HepG2 (cell line): ENCODE data around the gene SAMD4B. TPM values are rescaled to one million over a fixed set of nuclear protein-coding genes. Genes with fewer than 3 reads are reported as not detected.

Experiments
- CHD2 ChIP-seq: IDR thresholded peaks from 2 replicates; pipeline ENCODE4 v1.6.1; 2011; ENCODE audit warnings: low read depth, low read length, improper control_type of control experiment
- ELF1 ChIP-seq: sonication (generic); formaldehyde crosslinking; IDR thresholded peaks from 2 replicates; pipeline ENCODE4 v1.4.0; 2020; ENCODE audit warnings: missing genetic modification reagents
- GABPA ChIP-seq, 2 experiments: IDR thresholded peaks; 2 replicates each; pipeline ENCODE4 v1.6.1; 2011 to 2016; ENCODE audit warnings: low read depth in 2 of 2, low read length in 1 of 2, missing biosample characterization in 1 of 2, missing genetic modification characterization in 1 of 2
- KLF12 ChIP-seq: sonication (generic); formaldehyde crosslinking; IDR thresholded peaks from 2 replicates; pipeline ENCODE4 v1.4.0; 2020; ENCODE audit warnings: missing genetic modification reagents, borderline replicate concordance
- NCOA2 ChIP-seq: sonication (generic); formaldehyde crosslinking; IDR thresholded peaks from 2 replicates; pipeline ENCODE4 v1.8.0; 2022; ENCODE audit warnings: inconsistent platforms
- NRL ChIP-seq: sonication (generic); formaldehyde crosslinking; IDR thresholded peaks from 2 replicates; pipeline ENCODE4 v1.5.0; 2020; ENCODE audit warnings: missing genetic modification reagents, mild to moderate bottlenecking, moderate library complexity, borderline replicate concordance
- RCOR2 ChIP-seq: IDR thresholded peaks from 2 replicates; pipeline ENCODE4 v1.6.1; 2016; ENCODE audit warnings: missing biosample characterization, missing genetic modification reagents
- U2AF2 ChIP-seq: fragments of 200-400 bp; formaldehyde crosslinking; IDR thresholded peaks from 2 replicates; pipeline ENCODE4 v1.6.1; 2017; ENCODE audit warnings: low read depth, mild to moderate bottlenecking, low read length
- ZNF296 ChIP-seq: sonication (generic); formaldehyde crosslinking; conservative IDR thresholded peaks from 2 replicates; pipeline ENCODE4 v1.5.0; 2020; ENCODE audit warnings: mild to moderate bottlenecking, missing genetic modification reagents
- ZNF619 ChIP-seq: sonication (generic); formaldehyde crosslinking; IDR thresholded peaks from 2 replicates; pipeline ENCODE4 v1.4.0; 2020; ENCODE audit warnings: mild to moderate bottlenecking, missing genetic modification reagents
- polyA plus RNA-seq, 8 experiments: library from polyadenylated mRNA; depleted of rRNA in 3 of 8; stranded (reverse) in 7 of 8; unstranded in 1 of 8; fragments of >200 nt; fragmentation: Illumina TruSeq in 4 of 8; extraction: Trizol in 4 of 8; gene quantifications; 2 replicates each; pipeline versions ENCODE4 v1.2.1 to v1.2.3, GENCODE V29; 2011 to 2016; ENCODE audit warnings: low read depth in 4 of 8, missing spikeins in 1 of 8, mixed read lengths in 1 of 8; ENCODE audit not compliant: insufficient read depth in 1 of 8
- total RNA-seq, 5 experiments: library from RNA; depleted of rRNA; stranded (reverse); fragments of >200 nt; fragmentation: Illumina TruSeq; extraction: Trizol; gene quantifications; 2 replicates each; pipeline ENCODE4 v1.2.3, GENCODE V29; 2016; ENCODE audit warnings: low read depth in 1 of 5
- TF ChIP-seq, protein P1 (sequence below): sonication (generic); formaldehyde crosslinking; IDR thresholded peaks from 2 replicates; pipeline ENCODE4 v1.5.0; 2020; ENCODE audit warnings: mild to moderate bottlenecking, missing genetic modification reagents, borderline replicate concordance
- TF ChIP-seq, protein P2 (sequence below): IDR thresholded peaks from 2 replicates; pipeline ENCODE4 v1.6.1; 2016; ENCODE audit warnings: low read depth, missing genetic modification reagents, missing compliant biosample characterization
- TF ChIP-seq, protein P3 (sequence below): sonication (generic); formaldehyde crosslinking; IDR thresholded peaks from 2 replicates; pipeline ENCODE4 v1.5.1; 2020; ENCODE audit warnings: missing genetic modification reagents, mild to moderate bottlenecking, borderline replicate concordance
- TF ChIP-seq, protein P4 (sequence below): IDR thresholded peaks from 2 replicates; pipeline ENCODE4 v1.6.1; 2016; ENCODE audit warnings: missing compliant biosample characterization, missing genetic modification reagents, borderline replicate concordance

The SAMD4B gene
- total and polyA plus RNA-seq, 2 of the 13 experiments (the other 11 are each of a cell fraction or from before 2014, with no cell fraction given): 26.0 to 31.8 TPM

DNA sequence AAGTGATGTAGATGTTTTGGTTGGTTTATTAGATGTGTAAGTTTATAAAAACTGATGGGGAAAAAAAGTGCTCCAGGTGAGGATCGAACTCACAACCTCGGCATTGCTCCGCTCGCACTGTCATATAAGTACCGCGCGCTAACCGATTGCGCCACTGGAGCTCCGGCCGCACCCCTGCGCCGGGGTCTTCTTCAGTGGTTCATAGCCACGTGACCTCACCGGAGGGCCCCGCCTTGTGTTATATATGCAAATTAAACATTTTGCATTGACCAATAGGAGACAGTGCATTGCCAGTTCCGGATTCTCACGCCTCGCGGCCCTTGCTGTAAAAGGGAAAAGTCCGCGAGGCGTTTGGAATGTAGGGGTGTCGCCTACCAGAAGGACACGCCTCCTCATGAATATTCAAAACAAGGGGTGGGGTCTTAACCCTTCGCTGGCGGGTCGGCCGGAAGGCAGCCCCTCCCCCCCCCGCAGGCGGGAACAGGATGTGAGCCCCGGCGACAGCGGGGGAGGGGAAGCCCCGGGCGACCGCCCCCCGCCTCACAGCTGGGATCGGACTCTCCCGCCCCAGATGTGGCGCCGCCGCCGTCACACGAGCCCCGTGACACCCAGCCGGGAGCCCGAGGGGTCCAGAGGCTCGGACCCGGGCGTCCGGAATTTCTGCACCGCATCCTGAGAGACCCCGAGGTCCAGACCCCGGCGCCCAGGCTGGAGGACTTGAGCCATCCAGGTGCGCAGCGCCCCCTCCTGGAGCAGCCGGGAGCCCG, 70.1 kb downstream of the SAMD4B start, which contains the start of gene PLEKHG2 (continued):
- no peak for TF ChIP-seq ZNF296
- TF ChIP-seq, protein P1, sequence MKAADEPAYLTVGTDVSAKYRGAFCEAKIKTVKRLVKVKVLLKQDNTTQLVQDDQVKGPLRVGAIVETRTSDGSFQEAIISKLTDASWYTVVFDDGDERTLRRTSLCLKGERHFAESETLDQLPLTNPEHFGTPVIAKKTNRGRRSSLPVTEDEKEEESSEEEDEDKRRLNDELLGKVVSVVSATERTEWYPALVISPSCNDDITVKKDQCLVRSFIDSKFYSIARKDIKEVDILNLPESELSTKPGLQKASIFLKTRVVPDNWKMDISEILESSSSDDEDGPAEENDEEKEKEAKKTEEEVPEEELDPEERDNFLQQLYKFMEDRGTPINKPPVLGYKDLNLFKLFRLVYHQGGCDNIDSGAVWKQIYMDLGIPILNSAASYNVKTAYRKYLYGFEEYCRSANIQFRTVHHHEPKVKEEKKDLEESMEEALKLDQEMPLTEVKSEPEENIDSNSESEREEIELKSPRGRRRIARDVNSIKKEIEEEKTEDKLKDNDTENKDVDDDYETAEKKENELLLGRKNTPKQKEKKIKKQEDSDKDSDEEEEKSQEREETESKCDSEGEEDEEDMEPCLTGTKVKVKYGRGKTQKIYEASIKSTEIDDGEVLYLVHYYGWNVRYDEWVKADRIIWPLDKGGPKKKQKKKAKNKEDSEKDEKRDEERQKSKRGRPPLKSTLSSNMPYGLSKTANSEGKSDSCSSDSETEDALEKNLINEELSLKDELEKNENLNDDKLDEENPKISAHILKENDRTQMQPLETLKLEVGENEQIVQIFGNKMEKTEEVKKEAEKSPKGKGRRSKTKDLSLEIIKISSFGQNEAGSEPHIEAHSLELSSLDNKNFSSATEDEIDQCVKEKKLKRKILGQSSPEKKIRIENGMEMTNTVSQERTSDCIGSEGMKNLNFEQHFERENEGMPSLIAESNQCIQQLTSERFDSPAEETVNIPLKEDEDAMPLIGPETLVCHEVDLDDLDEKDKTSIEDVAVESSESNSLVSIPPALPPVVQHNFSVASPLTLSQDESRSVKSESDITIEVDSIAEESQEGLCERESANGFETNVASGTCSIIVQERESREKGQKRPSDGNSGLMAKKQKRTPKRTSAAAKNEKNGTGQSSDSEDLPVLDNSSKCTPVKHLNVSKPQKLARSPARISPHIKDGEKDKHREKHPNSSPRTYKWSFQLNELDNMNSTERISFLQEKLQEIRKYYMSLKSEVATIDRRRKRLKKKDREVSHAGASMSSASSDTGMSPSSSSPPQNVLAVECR (CRISPR knock-in tag): peak; percentile 66; the same call in 1 of the 2 replicates
- TF ChIP-seq NRL: peak; percentile 60; the same call in 1 of the 2 replicates
- TF ChIP-seq, protein P2, sequence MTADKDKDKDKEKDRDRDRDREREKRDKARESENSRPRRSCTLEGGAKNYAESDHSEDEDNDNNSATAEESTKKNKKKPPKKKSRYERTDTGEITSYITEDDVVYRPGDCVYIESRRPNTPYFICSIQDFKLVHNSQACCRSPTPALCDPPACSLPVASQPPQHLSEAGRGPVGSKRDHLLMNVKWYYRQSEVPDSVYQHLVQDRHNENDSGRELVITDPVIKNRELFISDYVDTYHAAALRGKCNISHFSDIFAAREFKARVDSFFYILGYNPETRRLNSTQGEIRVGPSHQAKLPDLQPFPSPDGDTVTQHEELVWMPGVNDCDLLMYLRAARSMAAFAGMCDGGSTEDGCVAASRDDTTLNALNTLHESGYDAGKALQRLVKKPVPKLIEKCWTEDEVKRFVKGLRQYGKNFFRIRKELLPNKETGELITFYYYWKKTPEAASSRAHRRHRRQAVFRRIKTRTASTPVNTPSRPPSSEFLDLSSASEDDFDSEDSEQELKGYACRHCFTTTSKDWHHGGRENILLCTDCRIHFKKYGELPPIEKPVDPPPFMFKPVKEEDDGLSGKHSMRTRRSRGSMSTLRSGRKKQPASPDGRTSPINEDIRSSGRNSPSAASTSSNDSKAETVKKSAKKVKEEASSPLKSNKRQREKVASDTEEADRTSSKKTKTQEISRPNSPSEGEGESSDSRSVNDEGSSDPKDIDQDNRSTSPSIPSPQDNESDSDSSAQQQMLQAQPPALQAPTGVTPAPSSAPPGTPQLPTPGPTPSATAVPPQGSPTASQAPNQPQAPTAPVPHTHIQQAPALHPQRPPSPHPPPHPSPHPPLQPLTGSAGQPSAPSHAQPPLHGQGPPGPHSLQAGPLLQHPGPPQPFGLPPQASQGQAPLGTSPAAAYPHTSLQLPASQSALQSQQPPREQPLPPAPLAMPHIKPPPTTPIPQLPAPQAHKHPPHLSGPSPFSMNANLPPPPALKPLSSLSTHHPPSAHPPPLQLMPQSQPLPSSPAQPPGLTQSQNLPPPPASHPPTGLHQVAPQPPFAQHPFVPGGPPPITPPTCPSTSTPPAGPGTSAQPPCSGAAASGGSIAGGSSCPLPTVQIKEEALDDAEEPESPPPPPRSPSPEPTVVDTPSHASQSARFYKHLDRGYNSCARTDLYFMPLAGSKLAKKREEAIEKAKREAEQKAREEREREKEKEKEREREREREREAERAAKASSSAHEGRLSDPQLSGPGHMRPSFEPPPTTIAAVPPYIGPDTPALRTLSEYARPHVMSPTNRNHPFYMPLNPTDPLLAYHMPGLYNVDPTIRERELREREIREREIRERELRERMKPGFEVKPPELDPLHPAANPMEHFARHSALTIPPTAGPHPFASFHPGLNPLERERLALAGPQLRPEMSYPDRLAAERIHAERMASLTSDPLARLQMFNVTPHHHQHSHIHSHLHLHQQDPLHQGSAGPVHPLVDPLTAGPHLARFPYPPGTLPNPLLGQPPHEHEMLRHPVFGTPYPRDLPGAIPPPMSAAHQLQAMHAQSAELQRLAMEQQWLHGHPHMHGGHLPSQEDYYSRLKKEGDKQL (CRISPR knock-in tag): no peak; the same call in 1 of the 2 replicates
- TF ChIP-seq ZNF619 (CRISPR knock-in tag): no peak
- TF ChIP-seq, protein P3, sequence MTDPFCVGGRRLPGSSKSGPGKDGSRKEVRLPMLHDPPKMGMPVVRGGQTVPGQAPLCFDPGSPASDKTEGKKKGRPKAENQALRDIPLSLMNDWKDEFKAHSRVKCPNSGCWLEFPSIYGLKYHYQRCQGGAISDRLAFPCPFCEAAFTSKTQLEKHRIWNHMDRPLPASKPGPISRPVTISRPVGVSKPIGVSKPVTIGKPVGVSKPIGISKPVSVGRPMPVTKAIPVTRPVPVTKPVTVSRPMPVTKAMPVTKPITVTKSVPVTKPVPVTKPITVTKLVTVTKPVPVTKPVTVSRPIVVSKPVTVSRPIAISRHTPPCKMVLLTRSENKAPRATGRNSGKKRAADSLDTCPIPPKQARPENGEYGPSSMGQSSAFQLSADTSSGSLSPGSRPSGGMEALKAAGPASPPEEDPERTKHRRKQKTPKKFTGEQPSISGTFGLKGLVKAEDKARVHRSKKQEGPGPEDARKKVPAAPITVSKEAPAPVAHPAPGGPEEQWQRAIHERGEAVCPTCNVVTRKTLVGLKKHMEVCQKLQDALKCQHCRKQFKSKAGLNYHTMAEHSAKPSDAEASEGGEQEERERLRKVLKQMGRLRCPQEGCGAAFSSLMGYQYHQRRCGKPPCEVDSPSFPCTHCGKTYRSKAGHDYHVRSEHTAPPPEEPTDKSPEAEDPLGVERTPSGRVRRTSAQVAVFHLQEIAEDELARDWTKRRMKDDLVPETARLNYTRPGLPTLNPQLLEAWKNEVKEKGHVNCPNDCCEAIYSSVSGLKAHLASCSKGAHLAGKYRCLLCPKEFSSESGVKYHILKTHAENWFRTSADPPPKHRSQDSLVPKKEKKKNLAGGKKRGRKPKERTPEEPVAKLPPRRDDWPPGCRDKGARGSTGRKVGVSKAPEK (CRISPR knock-in tag): no peak
- peak; percentile 91; the same call in 1 of the 2 replicates for TF ChIP-seq KLF12 (CRISPR knock-in tag)
- TF ChIP-seq NCOA2 (CRISPR knock-in tag): peak; percentile 21; the same call in 1 of the 2 replicates
- TF ChIP-seq ELF1 (CRISPR knock-in tag): peak; percentile 93
- no peak for TF ChIP-seq U2AF2
- TF ChIP-seq GABPA (IDR thresholded peaks at IDR 0.05; ENCODE audit: low read depth, low read length): peak; percentile 65
- peak; percentile 84 for TF ChIP-seq GABPA (CRISPR knock-in tag; IDR thresholded peaks at IDR 0.05; ENCODE audit: low read depth)
- TF ChIP-seq CHD2: peak; percentile 80
- peak; percentile 83; the same call in 1 of the 2 replicates for TF ChIP-seq RCOR2 (CRISPR knock-in tag)
- TF ChIP-seq, protein P4, sequence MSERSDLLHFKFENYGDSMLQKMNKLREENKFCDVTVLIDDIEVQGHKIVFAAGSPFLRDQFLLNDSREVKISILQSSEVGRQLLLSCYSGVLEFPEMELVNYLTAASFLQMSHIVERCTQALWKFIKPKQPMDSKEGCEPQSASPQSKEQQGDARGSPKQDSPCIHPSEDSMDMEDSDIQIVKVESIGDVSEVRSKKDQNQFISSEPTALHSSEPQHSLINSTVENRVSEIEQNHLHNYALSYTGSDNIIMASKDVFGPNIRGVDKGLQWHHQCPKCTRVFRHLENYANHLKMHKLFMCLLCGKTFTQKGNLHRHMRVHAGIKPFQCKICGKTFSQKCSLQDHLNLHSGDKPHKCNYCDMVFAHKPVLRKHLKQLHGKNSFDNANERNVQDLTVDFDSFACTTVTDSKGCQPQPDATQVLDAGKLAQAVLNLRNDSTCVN (CRISPR knock-in tag): no peak
